Right kidney (tissue), 1 donor: ENCODE data around the gene ADRM1.

Experiments used
- DNase-seq: peaks from one replicate; pipeline ENCODE4 v3.0.0-alpha.2; 2016

Gene ADRM1

DNA sequence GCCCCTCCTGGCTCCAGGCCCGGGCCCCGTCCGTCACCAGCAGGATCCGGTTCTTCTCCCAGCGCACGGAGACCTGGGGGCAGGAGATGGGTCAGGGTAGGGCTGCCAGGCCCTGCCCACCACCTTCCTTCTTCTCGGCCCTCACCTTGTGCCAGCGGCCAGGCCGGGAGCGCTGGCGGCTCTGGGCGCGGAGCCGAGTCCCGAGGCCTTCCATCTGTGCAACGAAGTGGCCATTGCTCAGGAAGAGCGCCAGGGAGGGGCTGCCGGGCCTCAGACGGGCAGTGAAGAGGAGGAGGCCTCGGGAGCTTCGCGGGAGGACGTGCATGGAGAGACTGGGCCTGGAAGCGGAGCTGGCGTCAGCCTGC lies 7.9 kb downstream of the ADRM1 start:
- DNase-seq: no peak

DNA sequence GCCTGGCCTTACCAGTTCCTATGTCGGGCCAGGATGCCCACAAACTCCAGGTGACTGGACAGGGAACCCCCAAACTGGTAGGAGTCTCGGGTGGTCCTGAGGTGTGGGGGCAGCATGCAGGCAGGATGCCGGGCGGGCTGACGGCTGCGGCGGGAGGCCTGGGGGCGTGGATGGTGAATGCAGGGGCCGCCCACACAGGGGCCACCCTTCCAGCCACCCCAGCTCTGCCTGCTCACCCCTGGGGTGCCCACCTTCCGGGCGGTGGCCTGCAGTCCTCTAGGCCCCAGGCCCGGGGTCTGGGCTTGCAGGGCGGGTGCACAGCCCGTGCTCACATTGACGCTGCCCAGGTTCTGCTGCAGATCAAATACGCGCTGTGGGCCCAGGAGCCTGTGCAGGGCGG lies 8.4 kb downstream of the ADRM1 start:
- no peak for DNase-seq

DNA sequence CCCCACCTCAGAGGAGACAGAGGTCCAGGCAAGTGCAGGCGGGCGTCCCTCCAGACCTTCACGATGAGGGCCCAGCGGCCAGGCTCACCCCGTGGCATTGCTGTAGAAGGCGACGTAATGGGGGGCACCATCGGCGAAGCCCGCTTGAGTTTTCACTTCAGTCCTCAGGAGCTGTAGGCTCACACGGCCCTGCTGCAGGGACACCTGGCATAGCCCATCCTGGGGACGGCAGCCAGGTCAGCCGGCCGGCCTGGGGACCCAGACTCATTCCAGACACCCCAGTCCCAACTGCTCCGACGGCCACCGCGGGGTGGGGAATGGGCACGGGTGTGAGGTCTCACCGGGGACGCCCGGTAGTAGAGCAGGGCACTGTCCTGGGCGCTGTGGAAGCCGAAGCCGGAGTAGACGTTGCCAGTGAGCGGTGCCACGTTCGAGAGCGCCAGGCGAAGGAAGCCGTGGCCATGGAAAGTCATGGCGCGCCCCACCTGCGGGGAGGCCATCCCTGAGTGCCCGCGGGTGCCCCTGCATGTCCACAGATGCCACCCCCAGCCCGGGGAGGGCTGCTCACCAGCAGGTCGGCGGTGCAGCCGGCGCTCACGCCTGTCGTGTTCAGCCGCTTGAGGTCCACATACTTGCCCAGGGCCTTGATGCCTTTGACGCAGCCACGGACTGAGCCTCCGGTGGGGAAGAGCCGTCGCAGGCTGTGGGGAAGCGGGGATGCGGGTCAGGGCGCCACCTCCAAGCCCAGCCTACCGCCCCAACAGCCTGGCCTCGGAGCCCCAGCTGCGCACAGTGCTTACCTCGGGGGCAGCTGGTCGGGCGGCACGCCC lies 9.2 kb downstream of the ADRM1 start:
- no peak for DNase-seq

DNA sequence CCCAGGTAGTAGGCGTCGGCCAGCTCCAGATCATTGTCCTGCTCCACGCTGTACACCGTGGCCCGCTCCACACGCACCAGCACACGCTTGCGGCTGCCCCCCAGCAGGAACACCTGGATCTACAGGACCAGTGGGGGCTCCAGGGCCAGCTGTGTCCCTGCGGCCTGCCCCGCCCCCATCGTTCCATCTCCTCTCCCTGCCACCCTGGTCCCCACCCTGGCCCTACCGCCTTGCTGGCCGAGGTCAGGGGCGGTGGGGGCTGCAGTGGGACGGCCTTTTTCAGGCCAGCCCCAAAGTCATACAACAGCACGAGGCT lies 9.8 kb downstream of the ADRM1 start:
- no peak for DNase-seq

DNA sequence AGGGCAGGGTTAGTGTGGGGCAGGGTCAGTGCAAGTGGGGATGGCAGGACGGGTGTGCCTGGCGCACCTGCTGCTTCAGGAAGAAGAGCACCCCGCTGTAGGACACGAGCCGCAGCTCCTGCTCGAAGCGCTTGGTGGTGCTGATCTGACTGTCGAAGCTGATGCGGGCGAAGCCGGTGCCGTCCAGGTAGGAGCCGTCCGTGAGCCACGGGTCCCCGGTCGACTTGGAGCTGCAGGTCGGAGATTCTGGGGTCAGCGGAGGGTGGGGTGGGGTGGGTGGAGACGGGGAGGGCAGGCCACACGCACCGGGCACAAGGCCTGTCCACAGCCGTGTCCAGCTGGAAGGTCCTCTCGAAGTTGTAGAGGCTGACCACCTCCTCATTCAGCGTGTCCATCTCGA lies 10.2 kb downstream of the ADRM1 start:
- no peak for DNase-seq

DNA sequence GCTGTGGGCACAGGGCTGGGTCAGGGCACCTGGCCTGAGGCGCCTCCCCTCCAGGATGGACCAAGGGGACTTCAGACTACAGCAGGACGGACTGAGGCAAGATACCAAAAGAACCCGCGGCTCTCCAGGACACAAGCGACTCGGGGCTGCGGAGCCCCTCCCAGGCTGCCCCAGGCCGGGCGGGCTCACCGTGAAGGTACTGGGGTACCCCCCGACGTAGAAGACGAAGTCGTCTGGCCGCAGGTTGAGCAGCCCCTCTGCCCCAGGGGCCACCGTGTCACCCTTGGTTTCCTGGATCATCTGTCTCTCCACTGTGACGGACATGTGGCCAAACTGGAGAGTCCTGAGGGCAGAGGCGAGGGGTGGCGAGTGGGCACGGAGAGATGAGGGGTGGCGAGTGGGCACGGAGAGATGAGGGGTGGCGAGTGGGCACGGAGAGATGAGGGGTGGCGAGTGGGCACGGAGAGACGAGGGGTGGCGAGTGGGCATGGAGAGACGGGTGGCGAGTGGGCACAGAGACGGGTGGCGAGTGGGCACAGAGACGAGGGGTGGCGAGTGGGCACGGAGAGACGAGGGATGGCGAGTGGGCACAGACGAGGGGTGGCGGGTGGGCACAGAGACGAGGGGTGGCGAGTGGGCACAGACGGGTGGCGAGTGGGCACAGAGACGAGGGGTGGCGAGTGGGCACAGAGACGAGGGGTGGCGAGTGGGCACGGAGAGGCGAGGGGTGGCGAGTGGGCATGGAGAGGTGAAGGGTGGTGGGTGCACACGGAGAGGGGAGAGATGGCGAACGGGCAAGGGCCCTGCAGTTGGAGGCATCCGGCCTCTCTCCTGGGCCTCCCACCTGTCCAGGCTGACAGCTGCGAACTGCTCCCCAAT lies 10.9 kb downstream of the ADRM1 start:
- no peak for DNase-seq

DNA sequence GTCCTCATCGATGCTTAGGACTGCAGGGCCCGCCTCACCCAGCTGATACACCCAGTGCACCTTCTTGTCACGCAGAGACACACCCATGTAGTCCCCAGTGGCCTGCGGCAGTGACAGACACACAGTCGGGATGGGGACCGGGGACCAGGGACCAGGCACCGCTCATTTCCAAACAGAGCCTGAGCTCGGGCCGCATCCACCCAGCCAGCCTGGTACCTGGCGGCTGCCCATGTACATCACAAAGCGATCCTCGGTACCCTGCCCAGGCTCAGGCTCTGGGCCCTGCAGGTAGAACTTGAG lies 11.5 kb downstream of the ADRM1 start:
- no peak for DNase-seq

DNA sequence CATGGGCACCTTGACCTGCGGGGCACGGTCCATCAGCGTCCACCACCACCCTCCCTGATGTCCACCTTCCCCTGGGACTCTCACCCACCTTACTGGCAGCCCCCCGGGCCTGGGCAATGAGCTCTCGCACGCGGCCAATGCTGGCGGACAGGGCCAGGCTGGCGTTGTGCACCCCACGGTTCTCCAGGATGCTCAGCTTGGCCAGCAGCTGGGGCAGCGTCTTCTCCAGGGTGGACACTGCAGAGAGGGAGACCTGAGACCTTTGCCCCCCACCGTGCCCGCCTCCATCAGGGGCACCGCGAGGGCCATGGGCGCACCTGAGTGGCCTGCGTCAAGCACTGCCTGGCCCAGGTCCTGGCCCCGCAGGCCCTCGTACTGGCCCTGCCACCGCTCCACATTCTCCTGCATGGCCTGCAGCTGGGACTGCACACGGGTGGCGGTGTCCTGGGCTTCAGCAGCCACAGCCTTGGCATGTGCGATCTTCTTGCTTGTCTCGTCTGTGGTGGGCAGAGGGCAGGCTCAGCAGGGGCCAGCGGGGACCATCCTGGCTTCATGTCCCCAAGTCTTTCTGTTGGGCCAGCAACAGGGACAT lies 12.0 kb downstream of the ADRM1 start:
- DNase-seq: no peak

DNA sequence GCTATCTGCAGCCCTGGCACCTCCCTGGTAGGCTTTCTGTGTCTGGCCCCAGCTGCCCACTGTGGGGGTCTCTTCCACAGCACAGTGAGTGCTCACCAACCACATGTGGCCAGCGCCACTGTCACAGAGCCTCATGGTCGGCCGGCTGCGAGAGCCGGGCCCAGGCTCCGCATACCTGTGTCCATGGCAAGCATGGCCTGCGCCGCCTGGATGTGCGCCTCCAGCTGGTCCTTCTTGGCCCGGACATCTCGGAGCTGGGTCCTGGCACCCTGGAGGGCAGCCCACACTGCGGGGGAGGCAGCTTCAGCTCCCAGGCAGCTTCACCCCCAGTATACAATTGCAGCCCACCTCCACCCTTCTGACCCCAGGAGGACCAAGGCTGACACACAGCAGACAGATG lies 13.0 kb downstream of the ADRM1 start:
- no peak for DNase-seq

DNA sequence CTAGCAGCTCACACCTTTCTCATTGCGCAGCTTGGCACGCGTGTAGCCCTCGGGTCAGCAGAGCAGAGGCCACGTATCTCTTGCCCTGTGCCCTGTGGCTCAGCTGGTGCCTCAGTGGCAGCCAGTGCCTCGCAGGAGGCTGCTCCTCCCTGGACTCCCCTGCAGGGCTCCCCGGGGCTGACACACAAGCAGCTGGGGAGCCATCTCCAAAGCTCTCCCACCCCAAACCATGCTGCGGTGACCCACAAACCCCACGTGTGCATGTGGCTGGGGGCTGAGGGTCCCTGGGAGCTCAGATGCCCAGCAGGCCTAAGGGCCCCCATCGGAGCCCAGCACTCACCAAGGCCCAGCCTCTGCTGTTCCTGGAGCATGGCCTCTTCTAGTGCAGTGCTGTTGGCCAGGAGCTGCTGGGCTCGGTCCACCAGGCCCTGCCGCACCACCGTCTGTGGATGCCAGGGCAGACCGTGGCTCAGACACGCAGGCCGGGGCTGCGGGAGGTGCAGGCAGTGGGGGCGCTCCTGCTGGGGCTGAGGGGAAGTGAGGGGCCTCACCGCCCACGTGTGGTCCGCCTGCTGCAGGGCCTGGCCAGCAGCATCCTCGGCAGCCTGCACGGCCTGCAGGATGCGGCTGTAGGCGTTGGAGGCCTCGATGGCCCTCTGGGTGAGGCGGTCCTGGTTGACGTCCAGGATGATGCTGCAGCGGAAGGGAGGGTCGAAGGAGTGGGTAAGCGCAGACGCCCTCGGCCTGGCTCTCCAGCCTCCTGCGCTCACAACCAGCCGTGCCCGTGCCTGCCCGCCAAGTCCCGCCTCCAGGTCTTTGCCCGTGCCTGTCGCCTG lies 13.8 kb downstream of the ADRM1 start:
- DNase-seq: no peak

DNA sequence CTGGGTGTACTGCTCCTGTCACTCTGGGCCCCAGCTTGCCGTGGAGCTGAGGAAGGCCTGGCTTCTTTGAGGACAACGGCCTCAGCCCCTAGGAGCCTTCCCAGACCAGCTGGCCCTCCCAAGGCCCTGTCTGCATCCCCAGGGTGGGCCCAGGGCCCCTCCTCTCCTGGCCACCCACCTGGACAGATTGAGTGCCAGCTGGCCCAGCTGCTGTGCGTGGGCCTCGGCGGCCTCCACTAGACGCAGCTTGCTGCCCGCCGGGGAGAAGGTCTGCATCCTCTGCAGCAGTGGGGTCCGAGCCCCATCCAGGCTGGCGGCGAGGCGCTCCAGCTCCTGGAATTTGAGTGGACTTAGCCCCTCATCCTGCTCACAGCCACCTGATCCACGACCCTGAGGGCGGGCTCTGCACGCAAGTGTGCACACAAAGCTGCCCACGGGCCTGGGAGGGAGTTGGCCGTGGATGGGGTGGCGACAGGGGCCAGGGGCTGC lies 14.4 kb downstream of the ADRM1 start:
- no peak for DNase-seq

DNA sequence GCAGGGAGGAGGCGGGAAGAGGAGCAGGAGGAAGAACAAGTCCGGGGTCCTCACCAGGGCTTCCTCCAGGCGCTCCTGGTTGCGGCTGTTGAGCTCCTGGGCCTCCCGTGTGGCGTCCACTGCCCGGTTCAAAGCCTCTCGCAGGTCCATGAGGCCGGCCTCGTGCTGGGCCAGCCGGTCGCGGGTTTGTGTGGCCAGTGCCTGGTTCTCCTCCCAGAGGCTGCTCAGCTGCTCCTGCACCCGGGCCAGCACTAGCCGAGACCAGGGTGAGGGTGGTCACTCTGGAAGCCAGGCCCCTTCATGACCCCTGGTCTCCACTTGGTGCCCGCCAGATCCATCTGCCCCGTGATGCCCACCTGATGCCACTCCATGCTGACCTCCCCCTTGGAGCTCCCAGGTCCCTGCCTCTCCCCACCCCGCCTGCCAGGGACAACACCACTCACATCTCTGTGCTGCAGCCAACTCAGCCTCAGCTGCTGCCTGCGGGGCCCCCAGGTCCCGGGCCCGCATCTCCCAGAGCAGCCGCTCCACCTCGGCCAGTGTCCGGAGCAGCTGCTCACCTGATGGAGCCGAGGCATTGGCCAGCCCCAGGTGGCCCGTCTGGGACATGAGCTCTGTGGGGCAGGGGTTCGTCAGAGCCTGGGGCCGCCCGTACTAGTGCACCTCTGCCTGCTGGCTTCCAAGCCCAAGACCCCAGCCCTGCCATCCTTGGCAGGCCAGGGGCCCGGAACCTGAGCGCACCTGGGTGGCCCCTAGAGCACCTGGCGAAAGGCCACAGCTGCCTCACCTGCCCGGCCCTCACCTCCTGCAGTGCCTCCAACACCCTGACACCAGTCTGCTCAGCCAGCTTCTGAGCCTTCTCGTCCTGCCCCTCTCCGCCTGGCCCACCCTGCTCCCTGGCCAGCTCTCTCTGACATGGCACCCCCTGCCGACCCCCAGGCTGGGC lies 15.9 kb downstream of the ADRM1 start:
- DNase-seq: no peak

DNA sequence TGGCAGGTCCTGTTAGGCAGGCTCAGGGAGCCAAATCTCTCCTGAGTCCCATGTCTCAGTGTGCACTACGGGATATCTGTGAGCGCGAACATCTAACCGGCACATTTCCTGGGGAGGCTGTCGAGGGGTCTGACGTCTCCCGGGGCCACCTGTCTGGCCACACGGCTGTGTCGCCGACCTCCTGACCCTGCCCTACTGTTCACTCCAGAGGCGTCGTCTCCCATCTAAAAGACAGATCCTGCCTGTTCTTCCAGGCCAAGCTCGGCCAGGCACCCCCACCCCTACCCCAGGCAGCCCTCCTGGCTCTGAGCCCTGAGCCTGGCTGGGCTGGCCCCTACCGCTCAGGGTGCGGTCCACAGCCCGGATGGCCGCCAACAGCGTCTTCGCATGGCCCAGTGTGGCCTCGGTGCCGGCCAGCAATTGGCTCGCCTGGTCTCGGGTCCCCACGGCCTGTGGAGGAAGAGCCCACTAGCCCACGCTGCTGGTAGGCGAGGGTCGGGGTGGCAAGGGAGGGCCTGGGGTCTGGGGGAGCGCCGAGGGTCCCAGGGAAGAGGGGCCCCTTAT lies 16.6 kb downstream of the ADRM1 start:
- DNase-seq: no peak

DNA sequence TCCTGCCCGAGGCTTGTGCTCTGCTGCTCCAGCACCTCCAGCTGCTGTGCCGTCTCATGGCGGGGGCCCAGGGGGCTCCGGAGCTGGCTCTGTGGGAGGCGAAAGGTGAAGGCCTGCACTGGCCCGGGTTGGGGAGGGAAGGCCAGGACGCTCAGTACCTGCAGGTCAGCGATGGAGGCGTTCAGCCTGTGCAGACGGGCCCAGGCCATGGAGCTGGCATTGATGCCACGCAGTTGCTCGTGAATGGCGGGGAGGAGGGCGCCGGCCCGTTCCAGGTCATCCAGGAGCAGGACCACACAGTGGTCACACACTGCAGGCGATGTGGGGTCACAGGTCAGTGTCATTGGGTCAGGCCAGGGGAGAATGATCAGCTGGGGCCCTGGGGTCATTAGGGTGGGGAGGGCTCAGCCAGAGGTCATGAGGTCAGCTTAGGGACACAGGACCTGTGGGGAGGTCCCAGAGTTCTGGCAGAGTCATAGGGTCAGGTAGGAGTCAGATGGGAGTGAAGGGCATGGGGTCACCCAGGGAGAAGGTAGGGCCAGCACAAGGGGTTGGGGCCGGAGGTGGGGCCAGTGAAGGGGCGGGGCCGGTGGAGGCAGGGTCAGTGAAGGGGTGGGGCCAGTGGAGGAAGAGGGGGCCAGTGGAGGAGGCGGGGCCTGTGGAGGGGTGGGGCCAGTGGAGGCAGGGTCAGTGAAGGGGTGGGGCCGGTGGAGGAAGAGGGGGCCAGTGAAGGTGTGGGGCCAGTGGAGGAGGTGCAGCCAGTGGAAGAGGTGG lies 18.0 kb downstream of the ADRM1 start:
- DNase-seq: no peak

DNA sequence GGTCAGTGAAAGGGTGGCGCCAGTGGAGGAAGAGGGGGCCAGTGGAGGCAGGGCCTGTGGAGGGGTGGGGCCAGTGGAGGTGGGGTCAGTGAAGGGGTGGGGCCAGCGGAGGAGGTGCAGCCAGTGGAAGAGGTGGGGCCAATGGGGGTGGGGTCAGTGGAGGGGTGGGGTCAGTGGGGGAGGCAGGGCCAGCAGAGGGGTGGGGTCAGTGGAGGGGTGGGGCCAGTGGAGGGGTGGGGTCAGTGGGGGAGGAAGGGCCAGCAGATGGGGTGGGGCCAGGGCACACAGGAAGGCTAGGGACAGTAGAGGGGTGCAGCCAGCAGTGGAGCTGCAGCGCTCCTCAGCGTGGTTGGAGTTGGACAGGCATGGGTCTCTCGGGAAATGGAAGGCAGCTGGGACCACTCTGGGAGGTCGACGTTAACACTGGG lies 18.7 kb downstream of the ADRM1 start:
- DNase-seq: no peak

DNA sequence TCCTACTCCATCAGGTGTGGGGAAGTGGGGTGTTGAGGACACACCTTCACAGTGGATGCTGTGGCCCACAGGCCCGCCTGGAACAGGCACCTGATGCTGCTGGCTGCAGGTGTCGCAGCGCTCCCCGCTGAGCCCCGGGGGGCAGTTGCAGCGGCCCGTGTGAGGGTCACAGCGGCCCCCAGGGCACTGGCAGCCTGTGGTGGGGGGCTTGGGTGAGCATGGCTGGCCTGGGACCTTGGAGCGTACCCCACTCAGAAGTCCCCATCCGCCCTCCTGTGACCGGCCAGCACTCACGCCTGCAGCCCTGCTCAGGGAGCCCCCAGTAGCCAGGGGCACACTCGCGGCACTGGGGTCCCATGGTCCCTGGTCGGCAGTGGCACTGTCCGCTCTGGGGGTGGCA lies 19.2 kb downstream of the ADRM1 start:
- DNase-seq: no peak

DNA sequence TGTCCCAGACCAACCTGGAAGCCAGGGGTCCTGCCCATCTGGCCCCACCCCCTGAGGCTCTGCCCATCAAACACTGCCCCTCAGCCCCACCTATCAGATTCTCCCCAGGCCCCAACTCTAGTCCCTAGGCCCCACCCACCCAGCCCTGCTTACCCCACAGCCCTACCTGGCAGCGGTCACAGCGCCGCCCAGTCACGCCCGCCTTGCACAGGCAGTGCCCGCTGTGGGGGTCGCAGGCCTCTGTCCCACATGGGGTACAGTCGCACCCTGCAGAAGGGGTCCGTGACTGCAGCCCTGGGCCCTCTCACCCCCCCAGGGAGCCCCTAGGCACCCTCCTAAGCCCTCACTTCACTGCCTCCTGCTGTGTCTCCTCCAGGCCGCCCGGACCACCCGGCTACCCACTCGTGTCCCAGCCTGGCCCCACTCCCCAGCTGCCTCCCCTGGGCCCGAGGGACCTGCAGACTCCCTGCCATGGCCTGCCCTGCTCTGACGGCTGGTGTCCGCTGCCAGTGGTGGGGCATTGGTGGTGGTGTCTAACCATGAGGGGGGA lies 19.8 kb downstream of the ADRM1 start:
- no peak for DNase-seq

DNA sequence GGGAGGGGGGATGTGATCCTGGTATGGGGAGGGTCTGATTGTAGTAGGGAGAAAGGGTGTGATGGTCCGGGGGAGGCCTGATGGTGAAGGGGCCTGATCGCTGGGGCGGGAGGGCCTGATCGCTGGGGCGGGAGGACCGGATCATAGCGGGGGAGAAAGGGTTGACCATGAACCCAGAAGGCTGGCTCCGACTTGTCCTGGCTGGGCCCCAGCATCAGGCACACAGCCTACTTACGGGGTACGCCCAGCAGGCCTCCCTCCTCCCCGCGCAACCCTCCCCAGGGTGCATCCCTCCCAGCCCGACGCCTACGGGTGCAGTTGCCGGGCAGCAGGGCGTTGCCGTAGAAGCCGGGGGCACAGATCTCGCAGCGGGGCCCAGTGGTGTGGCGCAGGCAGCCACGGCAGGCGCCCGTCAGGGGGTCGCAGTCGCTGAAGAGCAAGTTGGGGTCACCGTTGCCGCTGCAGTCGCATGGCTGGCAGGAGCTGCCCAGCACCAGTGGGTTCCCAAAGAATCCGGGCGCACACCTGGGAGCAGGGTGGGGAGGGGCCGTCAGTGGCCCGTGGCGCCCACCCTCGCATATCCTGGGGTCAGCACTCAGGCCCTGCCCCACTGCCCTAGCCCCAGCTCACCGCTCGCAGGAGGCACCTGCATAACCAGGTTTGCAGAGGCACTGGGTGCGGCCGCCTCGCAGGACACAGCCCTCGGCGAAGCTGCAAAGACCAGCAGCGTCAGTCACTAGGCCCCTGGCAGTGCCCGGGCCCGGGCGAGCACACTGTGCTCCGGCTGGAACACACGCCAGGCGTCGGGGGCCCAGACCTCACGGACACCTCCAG lies 20.6 kb downstream of the ADRM1 start:
- no peak for DNase-seq
